Tibial artery (tissue), 4 donors: ENCODE measurements around the gene USP33.

Experiments used
- DNase-seq, 2 donors: peaks; one replicate each; pipeline ENCODE4 v3.0.0-alpha.2; 2019
- H3K27ac ChIP-seq, 2 donors: fragments of 200-600 bp; sonication (generic) in 1 of 2; 1 replicate in 1 of 2; 2 replicates in 1 of 2; pipeline ENCODE4 v1.5.1; 2018 to 2019; ENCODE audit warnings: mild to moderate bottlenecking in 1 of 2
- H3K27me3 ChIP-seq, 2 donors: fragments of 200-600 bp; sonication (generic) in 1 of 2; one replicate each; pipeline versions ENCODE4 v1.5.1 to v1.6.0; 2016 to 2019
- H3K36me3 ChIP-seq, 3 donors: fragments of 200-600 bp; sonication (generic) in 2 of 3; one replicate each; pipeline ENCODE4 v1.5.1; 2016 to 2019; ENCODE audit warnings: mild to moderate bottlenecking in 2 of 3
- H3K4me1 ChIP-seq, 4 donors: fragments of 200-600 bp; sonication (generic) in 2 of 4; 1 replicate in 3 of 4; 2 replicates in 1 of 4; pipeline ENCODE4 v1.5.1; 2016 to 2019
- H3K4me3 ChIP-seq, 2 donors: fragments of 200-600 bp; sonication (generic) in 1 of 2; 1 replicate in 1 of 2; 2 replicates in 1 of 2; pipeline ENCODE4 v1.5.1; 2018 to 2019; ENCODE audit warnings: mild to moderate bottlenecking in 2 of 2
- H3K9me3 ChIP-seq, 3 donors: fragments of 200-600 bp; sonication (generic) in 1 of 3; one replicate each; pipeline ENCODE4 v1.5.1; 2016 to 2019
- CTCF ChIP-seq, 2 experiments: fragments of 200-600 bp in 1 of 2; fragments of 450-650 bp in 1 of 2; IDR thresholded peaks; one replicate each; pipeline ENCODE4 v1.5.1; 2017 to 2019; ENCODE audit warnings: antibody characterized with exemption in 2 of 2, mild to moderate bottlenecking in 1 of 2, moderate library complexity in 1 of 2
- intact Hi-C: fragments of 100-400 bp; cut with DNase I; formaldehyde crosslinking; loops from one replicate; pipeline ENCODE4 v1.15.0; 2023; ENCODE audit warnings: low total_unique reads

USP33 gene

DNA sequence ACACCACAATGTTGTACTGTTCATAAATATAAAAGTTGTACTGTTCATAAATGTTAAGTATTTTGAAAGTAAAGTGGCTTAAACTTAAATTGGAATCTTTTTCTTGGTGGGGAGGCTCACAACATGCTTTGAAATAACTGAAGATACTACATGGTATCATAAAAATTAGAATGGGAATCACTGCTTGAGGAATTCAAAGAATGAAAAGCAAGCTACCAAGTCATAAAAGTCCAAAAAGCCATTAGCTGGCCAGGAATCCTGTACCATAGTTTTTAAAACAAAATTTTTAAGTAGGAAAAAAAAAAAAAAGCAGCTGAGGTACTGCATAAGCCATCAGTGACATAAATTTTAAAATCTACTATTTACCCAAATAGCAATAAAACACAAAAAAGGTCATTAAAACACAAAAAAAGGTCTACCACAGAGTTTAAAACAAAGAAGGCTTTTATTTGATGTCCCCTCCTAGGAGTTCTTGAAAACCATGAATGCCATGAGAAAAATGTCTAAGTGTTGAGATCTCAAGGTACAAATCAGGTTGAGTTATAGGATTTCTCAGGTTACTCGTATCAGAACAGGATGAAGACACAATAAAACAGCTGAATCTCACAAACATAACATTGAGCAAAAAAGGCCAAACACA, 85.8 kb downstream of the USP33 start:
- TF ChIP-seq CTCF (IDR thresholded peaks at IDR 0.05) = no peak
- peaks cover 0 to 65% (median 21%) of the 10 kb centered on the region in 4 donors for H3K4me1 ChIP-seq
- no peaks in the 10 kb centered on the region for H3K9me3 ChIP-seq
- intact Hi-C loops = no loop called here
- no peaks in the 10 kb centered on the region for H3K27me3 ChIP-seq
- H3K4me3 ChIP-seq = no peak overlapping the region
- no peak overlapping the region for H3K27ac ChIP-seq
- no peaks in the 10 kb centered on the region for H3K36me3 ChIP-seq
- DNase-seq = no peak

GRCh38 chr1:77673030-77673429, 86.6 kb downstream of the USP33 start:
- TF ChIP-seq CTCF (IDR thresholded peaks at IDR 0.05) = no peak

GRCh38 chr1:77672374-77672773, 87.3 kb downstream of the USP33 start:
- DNase-seq = no peak
- Histone ChIP-seq H3K4me3 (no peak overlapping the region), H3K27me3 (no peaks in the 10 kb centered on the region), H3K27ac (no peak overlapping the region), H3K9me3 (no peaks in the 10 kb centered on the region), H3K36me3 (no peaks in the 10 kb centered on the region), H3K4me1 (peaks cover 0 to 70% (median 20%) of the 10 kb centered on the region in 4 donors)
- no peak for TF ChIP-seq CTCF (IDR thresholded peaks at IDR 0.05)
- intact Hi-C loops = no loop called here

More at GRCh38 chr1:77673030-77673429, 86.6 kb downstream of the USP33 start:
- DNase-seq = no peak
- H3K36me3 ChIP-seq = no peaks in the 10 kb centered on the region
- no peaks in the 10 kb centered on the region for H3K27me3 ChIP-seq
- H3K4me3 ChIP-seq = no peak overlapping the region
- intact Hi-C loops = no loop called here
- peaks cover 0 to 66% (median 20%) of the 10 kb centered on the region in 4 donors for H3K4me1 ChIP-seq
- no peak overlapping the region for H3K27ac ChIP-seq
- H3K9me3 ChIP-seq = no peaks in the 10 kb centered on the region

DNA sequence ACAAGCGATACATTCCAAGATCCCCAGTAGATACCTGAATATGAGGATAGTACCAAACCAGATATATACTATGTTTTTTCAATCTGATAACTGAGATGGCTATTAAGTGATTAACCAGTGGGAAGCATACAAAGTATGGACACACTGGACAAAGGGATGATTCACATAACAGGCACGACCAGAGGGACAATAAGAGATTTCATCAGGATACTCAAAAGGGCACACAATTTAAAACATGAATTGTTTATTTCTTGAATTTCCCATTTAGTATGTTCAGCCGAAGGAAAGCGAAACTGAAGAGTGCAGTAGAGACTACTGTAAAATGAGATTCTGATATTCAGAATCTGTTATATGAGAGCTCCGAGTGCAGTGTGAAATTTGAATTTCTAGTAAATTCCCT, 87.8 kb downstream of the USP33 start:
- Histone ChIP-seq H3K36me3 (no peaks in the 10 kb centered on the region), H3K27ac (no peak overlapping the region), H3K9me3 (no peaks in the 10 kb centered on the region), H3K4me1 (peaks cover 0 to 69% (median 20%) of the 10 kb centered on the region in 4 donors), H3K4me3 (no peak overlapping the region), H3K27me3 (no peaks in the 10 kb centered on the region)
- intact Hi-C loops = no loop called here
- DNase-seq = no peak
- TF ChIP-seq CTCF (IDR thresholded peaks at IDR 0.05) = no peak

GRCh38 chr1:77670330-77670729, 89.3 kb downstream of the USP33 start:
- Histone ChIP-seq H3K27ac (no peak overlapping the region), H3K4me1 (peaks cover 0 to 68% (median 22%) of the 10 kb centered on the region in 4 donors)

More at GRCh38 chr1:77670330-77670729, 89.3 kb downstream of the USP33 start:
- Histone ChIP-seq H3K9me3 (no peaks in the 10 kb centered on the region), H3K27me3 (no peaks in the 10 kb centered on the region), H3K36me3 (no peaks in the 10 kb centered on the region), H3K4me3 (no peak overlapping the region)
- DNase-seq = no peak
- no peak for TF ChIP-seq CTCF (IDR thresholded peaks at IDR 0.05)
- intact Hi-C loops = no loop called here
